SK-N-SH treated with all-trans-retinoic acid at 6 μM for 48 hours (cell line): ENCODE data around the gene CCND2.

Source experiments
- ATAC-seq: fragments of 200-7000 bp; cut with Tn5 transposase; 3 replicates; pipeline ENCODE4 v1.9.1; 2020; ENCODE audit warnings: mild to moderate bottlenecking, moderate library complexity
- ARNTL ChIP-seq: fragments of 450-650 bp; formaldehyde crosslinking; IDR thresholded peaks from 2 replicates; pipeline ENCODE4 v1.5.0; 2020; ENCODE audit warnings: low read depth, mild to moderate bottlenecking, moderate library complexity, borderline replicate concordance
- BACH2 ChIP-seq: fragments of 250-450 bp; sonication (Bioruptor Pico); IDR thresholded peaks from 2 replicates; pipeline ENCODE4 v1.9.0; 2021; ENCODE audit warnings: mild to moderate bottlenecking, borderline replicate concordance
- ESRRG ChIP-seq: fragments of 250-450 bp; sonication (Bioruptor Pico); IDR thresholded peaks from 2 replicates; pipeline ENCODE4 v1.6.1; 2021; ENCODE audit warnings: mild to moderate bottlenecking
- GLIS3 ChIP-seq: fragments of 250-450 bp; sonication (Bioruptor Pico); IDR thresholded peaks from 2 replicates; pipeline ENCODE4 v1.5.0; 2020; ENCODE audit warnings: mild to moderate bottlenecking, moderate library complexity
- ISL1 ChIP-seq: fragments of 250-450 bp; sonication (Bioruptor Pico); IDR thresholded peaks from 2 replicates; pipeline ENCODE4 v2.1.2; 2022; ENCODE audit warnings: mild to moderate bottlenecking, moderate library complexity
- PPARA ChIP-seq: fragments of 250-450 bp; sonication (Bioruptor Pico); IDR thresholded peaks from 2 replicates; pipeline ENCODE4 v1.5.0; 2020; ENCODE audit warnings: mild to moderate bottlenecking, borderline replicate concordance
- RARB ChIP-seq: fragments of 250-450 bp; sonication (Bioruptor Pico); IDR thresholded peaks from 2 replicates; pipeline ENCODE4 v1.8.0; 2021; ENCODE audit warnings: mild to moderate bottlenecking, moderate library complexity
- SNAI2 ChIP-seq: fragments of 250-450 bp; sonication (Bioruptor Pico); IDR thresholded peaks from 2 replicates; pipeline ENCODE4 v1.5.0; 2020; ENCODE audit warnings: mild to moderate bottlenecking, moderate library complexity
- TCF4 ChIP-seq: fragments of 250-450 bp; sonication (Bioruptor Pico); IDR thresholded peaks from 2 replicates; pipeline ENCODE4 v1.8.0; 2021; ENCODE audit warnings: mild to moderate bottlenecking, moderate library complexity, borderline replicate concordance
- TOX ChIP-seq: fragments of 250-450 bp; sonication (Bioruptor Pico); IDR thresholded peaks from 2 replicates; pipeline ENCODE4 v1.8.0; 2021; ENCODE audit warnings: mild to moderate bottlenecking, moderate library complexity, borderline replicate concordance
- ZC3H10 ChIP-seq: fragments of 250-450 bp; sonication (Bioruptor Pico); IDR thresholded peaks from 2 replicates; pipeline ENCODE4 v1.5.1; 2021; ENCODE audit warnings: mild to moderate bottlenecking, moderate library complexity
- ZFP30 ChIP-seq: fragments of 450-650 bp; formaldehyde crosslinking; IDR thresholded peaks from 2 replicates; pipeline ENCODE4 v1.5.0; 2022; ENCODE audit warnings: mild to moderate bottlenecking, moderate library complexity
- ZNF565 ChIP-seq: fragments of 450-650 bp; formaldehyde crosslinking; conservative IDR thresholded peaks from 2 replicates; pipeline ENCODE4 v1.5.0; 2020; ENCODE audit warnings: low read depth, mild to moderate bottlenecking, moderate library complexity
- ZNF70 ChIP-seq: fragments of 450-650 bp; formaldehyde crosslinking; IDR thresholded peaks from 2 replicates; pipeline ENCODE4 v1.5.0; 2020; ENCODE audit warnings: mild to moderate bottlenecking, moderate library complexity
- ZNF8 ChIP-seq: fragments of 450-650 bp; formaldehyde crosslinking; IDR thresholded peaks from 2 replicates; pipeline ENCODE4 v1.5.0; 2020; ENCODE audit warnings: mild to moderate bottlenecking, moderate library complexity
- TF ChIP-seq, protein P1 (sequence below): fragments of 250-450 bp; sonication (Bioruptor Pico); IDR thresholded peaks from 2 replicates; pipeline ENCODE4 v1.5.0; 2020; ENCODE audit warnings: mild to moderate bottlenecking, moderate library complexity
- TF ChIP-seq, protein P2 (sequence below): fragments of 250-450 bp; sonication (Bioruptor Pico); IDR thresholded peaks from 2 replicates; pipeline ENCODE4 v1.8.0; 2021; ENCODE audit warnings: low read depth, mild to moderate bottlenecking, moderate library complexity, borderline replicate concordance
- TF ChIP-seq, protein P3 (sequence below): fragments of 250-450 bp; sonication (Bioruptor Pico); IDR thresholded peaks from 2 replicates; pipeline ENCODE4 v1.5.1; 2020; ENCODE audit warnings: low read depth, mild to moderate bottlenecking, moderate library complexity

CCND2 gene

DNA sequence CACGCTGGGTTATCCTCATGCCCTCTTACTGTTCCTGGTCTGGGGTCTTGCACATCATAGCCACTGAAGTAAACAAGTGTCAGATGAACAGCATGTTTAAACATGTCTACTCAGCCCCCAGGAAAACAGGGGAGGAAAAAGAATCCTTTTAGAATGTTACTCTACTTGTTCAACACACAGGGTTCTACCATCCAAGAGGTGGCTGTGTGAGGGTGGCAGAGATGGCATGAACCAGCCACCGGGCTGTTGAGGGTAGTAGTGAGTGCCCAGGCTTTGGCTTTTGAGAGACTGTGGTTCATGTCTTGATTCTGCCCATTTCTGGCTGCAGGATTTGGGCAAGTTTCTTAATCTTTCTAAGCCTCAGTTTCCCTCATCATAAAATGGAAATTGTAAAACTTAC is 21.6 kb upstream of the CCND2 start:
- TF ChIP-seq GLIS3 (CRISPR knock-in tag) (no peak), TCF4 (CRISPR knock-in tag) (no peak), ISL1 (no peak), TOX (CRISPR knock-in tag) (no peak)
- TF ChIP-seq, protein P1, sequence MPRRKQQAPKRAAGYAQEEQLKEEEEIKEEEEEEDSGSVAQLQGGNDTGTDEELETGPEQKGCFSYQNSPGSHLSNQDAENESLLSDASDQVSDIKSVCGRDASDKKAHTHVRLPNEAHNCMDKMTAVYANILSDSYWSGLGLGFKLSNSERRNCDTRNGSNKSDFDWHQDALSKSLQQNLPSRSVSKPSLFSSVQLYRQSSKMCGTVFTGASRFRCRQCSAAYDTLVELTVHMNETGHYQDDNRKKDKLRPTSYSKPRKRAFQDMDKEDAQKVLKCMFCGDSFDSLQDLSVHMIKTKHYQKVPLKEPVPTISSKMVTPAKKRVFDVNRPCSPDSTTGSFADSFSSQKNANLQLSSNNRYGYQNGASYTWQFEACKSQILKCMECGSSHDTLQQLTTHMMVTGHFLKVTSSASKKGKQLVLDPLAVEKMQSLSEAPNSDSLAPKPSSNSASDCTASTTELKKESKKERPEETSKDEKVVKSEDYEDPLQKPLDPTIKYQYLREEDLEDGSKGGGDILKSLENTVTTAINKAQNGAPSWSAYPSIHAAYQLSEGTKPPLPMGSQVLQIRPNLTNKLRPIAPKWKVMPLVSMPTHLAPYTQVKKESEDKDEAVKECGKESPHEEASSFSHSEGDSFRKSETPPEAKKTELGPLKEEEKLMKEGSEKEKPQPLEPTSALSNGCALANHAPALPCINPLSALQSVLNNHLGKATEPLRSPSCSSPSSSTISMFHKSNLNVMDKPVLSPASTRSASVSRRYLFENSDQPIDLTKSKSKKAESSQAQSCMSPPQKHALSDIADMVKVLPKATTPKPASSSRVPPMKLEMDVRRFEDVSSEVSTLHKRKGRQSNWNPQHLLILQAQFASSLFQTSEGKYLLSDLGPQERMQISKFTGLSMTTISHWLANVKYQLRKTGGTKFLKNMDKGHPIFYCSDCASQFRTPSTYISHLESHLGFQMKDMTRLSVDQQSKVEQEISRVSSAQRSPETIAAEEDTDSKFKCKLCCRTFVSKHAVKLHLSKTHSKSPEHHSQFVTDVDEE (CRISPR knock-in tag): no peak
- no peak for ATAC-seq

DNA sequence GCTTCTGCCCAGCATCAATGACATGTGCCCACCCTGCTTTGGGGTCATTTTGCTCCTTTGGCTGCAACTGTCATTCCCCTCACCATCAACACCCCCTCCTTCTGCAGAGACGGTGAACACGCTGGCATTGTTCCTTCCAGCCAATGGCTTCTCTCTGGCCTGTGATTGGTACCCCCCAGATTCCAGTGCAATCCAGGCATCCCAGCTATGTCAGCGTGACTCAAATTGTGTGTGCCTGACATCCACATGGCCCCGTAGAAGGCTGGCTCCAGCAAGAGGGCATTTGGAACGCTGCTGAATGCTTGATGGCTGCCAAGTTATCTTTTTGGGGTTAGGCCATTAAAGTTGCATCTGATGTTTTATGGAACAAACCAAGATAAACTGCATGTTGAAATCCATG is 21.0 kb upstream of the CCND2 start:
- TF ChIP-seq ZNF8 (CRISPR knock-in tag): no peak
- TF ChIP-seq TOX (CRISPR knock-in tag): no peak
- no peak for TF ChIP-seq ZNF70 (CRISPR knock-in tag)
- TF ChIP-seq BACH2 (CRISPR knock-in tag): no peak
- no peak for TF ChIP-seq PPARA (CRISPR knock-in tag)
- TF ChIP-seq ESRRG (CRISPR knock-in tag): no peak
- no peak for TF ChIP-seq TCF4 (CRISPR knock-in tag)
- TF ChIP-seq, protein P2, sequence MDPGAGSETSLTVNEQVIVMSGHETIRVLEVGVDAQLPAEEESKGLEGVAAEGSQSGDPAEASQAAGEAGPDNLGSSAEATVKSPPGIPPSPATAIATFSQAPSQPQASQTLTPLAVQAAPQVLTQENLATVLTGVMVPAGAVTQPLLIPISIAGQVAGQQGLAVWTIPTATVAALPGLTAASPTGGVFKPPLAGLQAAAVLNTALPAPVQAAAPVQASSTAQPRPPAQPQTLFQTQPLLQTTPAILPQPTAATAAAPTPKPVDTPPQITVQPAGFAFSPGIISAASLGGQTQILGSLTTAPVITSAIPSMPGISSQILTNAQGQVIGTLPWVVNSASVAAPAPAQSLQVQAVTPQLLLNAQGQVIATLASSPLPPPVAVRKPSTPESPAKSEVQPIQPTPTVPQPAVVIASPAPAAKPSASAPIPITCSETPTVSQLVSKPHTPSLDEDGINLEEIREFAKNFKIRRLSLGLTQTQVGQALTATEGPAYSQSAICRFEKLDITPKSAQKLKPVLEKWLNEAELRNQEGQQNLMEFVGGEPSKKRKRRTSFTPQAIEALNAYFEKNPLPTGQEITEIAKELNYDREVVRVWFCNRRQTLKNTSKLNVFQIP (CRISPR knock-in tag): no peak
- no peak for TF ChIP-seq ARNTL
- no peak for TF ChIP-seq ZC3H10 (CRISPR knock-in tag)
- TF ChIP-seq SNAI2: no peak
- TF ChIP-seq ZFP30: no peak
- TF ChIP-seq, protein P3, sequence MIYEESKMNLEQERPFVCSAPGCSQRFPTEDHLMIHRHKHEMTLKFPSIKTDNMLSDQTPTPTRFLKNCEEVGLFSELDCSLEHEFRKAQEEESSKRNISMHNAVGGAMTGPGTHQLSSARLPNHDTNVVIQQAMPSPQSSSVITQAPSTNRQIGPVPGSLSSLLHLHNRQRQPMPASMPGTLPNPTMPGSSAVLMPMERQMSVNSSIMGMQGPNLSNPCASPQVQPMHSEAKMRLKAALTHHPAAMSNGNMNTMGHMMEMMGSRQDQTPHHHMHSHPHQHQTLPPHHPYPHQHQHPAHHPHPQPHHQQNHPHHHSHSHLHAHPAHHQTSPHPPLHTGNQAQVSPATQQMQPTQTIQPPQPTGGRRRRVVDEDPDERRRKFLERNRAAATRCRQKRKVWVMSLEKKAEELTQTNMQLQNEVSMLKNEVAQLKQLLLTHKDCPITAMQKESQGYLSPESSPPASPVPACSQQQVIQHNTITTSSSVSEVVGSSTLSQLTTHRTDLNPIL: no peak
- TF ChIP-seq, protein P1 (CRISPR knock-in tag): no peak
- TF ChIP-seq ZNF565 (CRISPR knock-in tag): no peak
- ATAC-seq: no peak

DNA sequence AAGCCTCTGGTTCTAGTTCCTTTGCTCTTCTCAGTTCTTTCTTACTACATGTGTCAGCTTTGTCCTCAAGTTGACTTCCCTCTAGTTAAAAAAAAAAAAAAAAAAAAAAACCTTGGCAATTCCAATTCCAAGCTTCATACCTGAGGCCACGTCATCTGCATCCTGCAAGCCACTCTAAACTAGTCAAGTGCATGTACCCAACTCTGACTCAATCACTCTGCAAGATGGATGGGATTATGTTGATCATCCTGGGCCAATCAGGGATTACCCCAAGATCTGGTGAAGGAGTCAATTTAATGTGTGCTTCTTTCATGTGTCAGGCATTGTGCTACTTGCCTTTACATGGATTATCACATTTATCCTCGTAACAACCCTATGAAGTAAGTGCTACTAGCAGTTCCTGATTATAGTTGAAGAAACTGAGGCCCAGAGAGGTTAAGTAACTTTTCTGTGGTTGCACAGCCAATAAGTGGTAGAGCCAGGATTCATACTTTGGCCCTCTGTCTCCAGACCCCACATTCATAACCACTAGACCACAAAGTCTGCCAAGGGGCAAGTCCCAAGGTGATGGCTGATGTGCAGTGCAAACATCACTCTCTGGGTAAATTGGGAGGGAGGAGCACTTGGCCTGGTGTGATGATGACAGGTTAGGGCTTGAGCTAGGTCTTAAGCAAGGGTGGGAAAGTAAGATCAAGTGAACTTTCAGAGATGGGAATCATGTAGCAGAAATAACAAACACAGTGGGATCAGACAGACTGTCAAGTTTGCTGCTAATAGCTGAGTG is 17.3 kb upstream of the CCND2 start:
- ATAC-seq: no peak
- no peak for TF ChIP-seq ZNF70 (CRISPR knock-in tag)
- TF ChIP-seq, protein P2 (CRISPR knock-in tag): no peak
- TF ChIP-seq GLIS3 (CRISPR knock-in tag): no peak
- no peak for TF ChIP-seq BACH2 (CRISPR knock-in tag)
- no peak for TF ChIP-seq RARB (CRISPR knock-in tag)
- no peak for TF ChIP-seq ZNF8 (CRISPR knock-in tag)
- TF ChIP-seq ISL1: no peak
- TF ChIP-seq ARNTL: no peak
